HepG2 (cell line): Measurements from ENCODE around the gene MCOLN1. TPM values are rescaled to one million over a fixed set of nuclear protein-coding genes. Genes with fewer than 3 reads are reported as not detected.

ENCODE experiments used
- ARNT ChIP-seq: fragments of 450-650 bp; IDR thresholded peaks from 2 replicates; pipeline ENCODE4 v1.6.1; 2017
- BRCA1 ChIP-seq: sonication (generic); formaldehyde crosslinking; IDR thresholded peaks from 2 replicates; pipeline ENCODE4 v1.4.0; 2020; ENCODE audit warnings: missing genetic modification reagents
- CREB1 ChIP-seq, 2 experiments: fragments of 450-650 bp in 1 of 2; IDR thresholded peaks; 2 replicates each; pipeline ENCODE4 v1.6.1; 2016 to 2017; ENCODE audit warnings: control low read depth in 1 of 2, mild to moderate bottlenecking in 1 of 2, missing compliant biosample characterization in 1 of 2, missing genetic modification characterization in 1 of 2
- EED ChIP-seq: sonication (generic); formaldehyde crosslinking; IDR thresholded peaks from 2 replicates; pipeline ENCODE4 v1.5.0; 2020; ENCODE audit warnings: mild to moderate bottlenecking, missing genetic modification reagents
- ESRRA ChIP-seq: sonication (generic); formaldehyde crosslinking; IDR thresholded peaks from 2 replicates; pipeline ENCODE4 v1.5.1; 2020; ENCODE audit warnings: mild to moderate bottlenecking, low read depth, missing genetic modification reagents
- ETV5 ChIP-seq: IDR thresholded peaks from 2 replicates; pipeline ENCODE4 v1.6.1; 2018; ENCODE audit warnings: missing biosample characterization, missing genetic modification reagents, inconsistent platforms, borderline replicate concordance
- HMG20A ChIP-seq: IDR thresholded peaks from 2 replicates; pipeline ENCODE4 v1.6.1; 2016; ENCODE audit warnings: borderline replicate concordance
- KDM2A ChIP-seq: sonication (generic); formaldehyde crosslinking; IDR thresholded peaks from 2 replicates; pipeline ENCODE4 v1.4.0; 2020; ENCODE audit warnings: low read depth, missing genetic modification reagents, borderline replicate concordance
- NBN ChIP-seq: fragments of 450-650 bp; conservative IDR thresholded peaks from 2 replicates; pipeline ENCODE4 v1.6.1; 2017
- SKI ChIP-seq: fragments of 450-650 bp; IDR thresholded peaks from one replicate; pipeline ENCODE4 v1.6.1; 2018; ENCODE audit warnings: mild to moderate bottlenecking; ENCODE audit not compliant: partially characterized antibody
- SMAD3 ChIP-seq: sonication (generic); formaldehyde crosslinking; IDR thresholded peaks from 2 replicates; pipeline ENCODE4 v1.4.0; 2020; ENCODE audit warnings: missing genetic modification reagents
- TOPORS ChIP-seq: sonication (generic); formaldehyde crosslinking; IDR thresholded peaks from 2 replicates; pipeline ENCODE4 v1.8.0; 2023; ENCODE audit warnings: mild to moderate bottlenecking, missing genetic modification reagents
- ZNF558 ChIP-seq: sonication (generic); formaldehyde crosslinking; IDR thresholded peaks from 2 replicates; pipeline ENCODE4 v1.9.0; 2022; ENCODE audit warnings: mild to moderate bottlenecking, missing genetic modification reagents, borderline replicate concordance
- ZNF569 ChIP-seq: sonication (generic); formaldehyde crosslinking; IDR thresholded peaks from 2 replicates; pipeline ENCODE4 v1.5.0; 2020; ENCODE audit warnings: mild to moderate bottlenecking, missing genetic modification reagents, moderate library complexity, borderline replicate concordance
- ZSCAN25 ChIP-seq: sonication (generic); formaldehyde crosslinking; IDR thresholded peaks from 2 replicates; pipeline ENCODE4 v1.8.0; 2022; ENCODE audit warnings: mild to moderate bottlenecking, missing genetic modification reagents
- polyA plus RNA-seq, 8 experiments: library from polyadenylated mRNA; depleted of rRNA in 3 of 8; stranded (reverse) in 7 of 8; unstranded in 1 of 8; fragments of >200 nt; fragmentation: Illumina TruSeq in 4 of 8; extraction: Trizol in 4 of 8; gene quantifications; 2 replicates each; pipeline versions ENCODE4 v1.2.1 to v1.2.3, GENCODE V29; 2011 to 2016; ENCODE audit warnings: low read depth in 4 of 8, missing spikeins in 1 of 8, mixed read lengths in 1 of 8; ENCODE audit not compliant: insufficient read depth in 1 of 8
- total RNA-seq, 5 experiments: library from RNA; depleted of rRNA; stranded (reverse); fragments of >200 nt; fragmentation: Illumina TruSeq; extraction: Trizol; gene quantifications; 2 replicates each; pipeline ENCODE4 v1.2.3, GENCODE V29; 2016; ENCODE audit warnings: low read depth in 1 of 5
- TF ChIP-seq, protein P1 (sequence below): IDR thresholded peaks from 2 replicates; pipeline ENCODE4 v1.6.1; 2016; ENCODE audit warnings: missing compliant biosample characterization, missing genetic modification reagents, borderline replicate concordance
- TF ChIP-seq, protein P2 (sequence below): sonication (generic); formaldehyde crosslinking; IDR thresholded peaks from 2 replicates; pipeline ENCODE4 v1.8.0; 2022; ENCODE audit warnings: missing genetic modification reagents, mild to moderate bottlenecking, borderline replicate concordance
- TF ChIP-seq, protein P3 (sequence below): sonication (generic); formaldehyde crosslinking; IDR thresholded peaks from 2 replicates; pipeline ENCODE4 v1.5.1; 2020; ENCODE audit warnings: missing genetic modification reagents, mild to moderate bottlenecking, borderline replicate concordance
- TF ChIP-seq, protein P4 (sequence below): conservative IDR thresholded peaks from 2 replicates; pipeline ENCODE4 v1.6.1; 2018; ENCODE audit warnings: missing genetic modification reagents
- TF ChIP-seq, protein P5 (sequence below): sonication (generic); formaldehyde crosslinking; conservative IDR thresholded peaks from 2 replicates; pipeline ENCODE4 v1.8.0; 2022; ENCODE audit warnings: mild to moderate bottlenecking, moderate library complexity, missing genetic modification reagents
- TF ChIP-seq, protein P6 (sequence below): sonication (generic); formaldehyde crosslinking; IDR thresholded peaks from 2 replicates; pipeline ENCODE4 v1.4.0; 2020; ENCODE audit warnings: missing genetic modification reagents, borderline replicate concordance

The MCOLN1 gene
- total and polyA plus RNA-seq, 2 of the 13 experiments (the other 11 are each of a cell fraction or from before 2014, with no cell fraction given): 3.4 to 15.7 TPM

DNA sequence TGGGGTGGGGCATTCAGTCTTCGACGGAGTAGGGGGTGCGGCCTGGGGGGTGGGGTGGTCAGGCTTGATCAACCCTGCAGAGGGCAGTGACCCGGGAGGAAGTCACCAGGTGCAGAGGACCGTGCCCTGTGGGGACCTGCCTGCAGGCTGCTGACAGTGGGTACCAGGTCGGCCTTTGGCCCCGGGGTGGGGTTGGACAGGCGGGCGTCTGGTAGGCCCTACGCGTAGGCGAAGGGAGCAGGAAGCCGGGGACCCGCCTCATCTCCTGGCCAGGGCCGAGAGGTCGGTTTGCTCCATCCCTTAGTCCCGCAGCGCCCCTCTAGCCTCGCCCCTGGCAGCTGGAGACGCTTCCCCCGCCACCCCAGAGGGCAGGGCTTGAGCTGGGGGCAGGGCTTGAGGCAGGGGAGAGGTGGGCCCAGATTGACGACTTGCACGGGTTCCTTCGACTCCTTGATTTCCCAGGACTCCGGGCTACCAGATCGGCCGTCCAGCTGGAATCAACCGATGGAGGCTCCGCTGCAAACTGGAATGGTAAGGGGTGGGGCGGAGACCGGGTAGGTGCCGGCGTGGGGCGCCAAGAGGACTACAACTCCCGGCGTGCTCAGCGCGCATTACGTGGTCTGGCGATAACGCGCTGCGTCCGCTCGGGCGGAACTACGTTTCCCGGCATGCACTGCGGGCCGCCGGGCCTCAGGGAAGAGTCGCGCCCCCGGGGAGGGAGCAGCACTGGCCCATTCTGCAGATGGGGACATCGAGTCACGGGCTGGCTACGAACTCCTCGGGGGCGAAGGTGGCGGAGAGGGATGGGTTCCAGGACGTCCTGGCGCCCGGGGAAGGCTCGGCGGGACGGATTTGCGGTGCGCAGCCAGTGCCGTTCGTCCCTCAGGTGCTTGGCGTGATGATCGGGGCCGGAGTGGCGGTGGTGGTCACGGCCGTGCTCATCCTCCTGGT lies 12.9 kb downstream of the MCOLN1 start, which contains the start of gene PNPLA6 (continued):
- TF ChIP-seq ESRRA (CRISPR knock-in tag): no peak
- TF ChIP-seq, protein P1, sequence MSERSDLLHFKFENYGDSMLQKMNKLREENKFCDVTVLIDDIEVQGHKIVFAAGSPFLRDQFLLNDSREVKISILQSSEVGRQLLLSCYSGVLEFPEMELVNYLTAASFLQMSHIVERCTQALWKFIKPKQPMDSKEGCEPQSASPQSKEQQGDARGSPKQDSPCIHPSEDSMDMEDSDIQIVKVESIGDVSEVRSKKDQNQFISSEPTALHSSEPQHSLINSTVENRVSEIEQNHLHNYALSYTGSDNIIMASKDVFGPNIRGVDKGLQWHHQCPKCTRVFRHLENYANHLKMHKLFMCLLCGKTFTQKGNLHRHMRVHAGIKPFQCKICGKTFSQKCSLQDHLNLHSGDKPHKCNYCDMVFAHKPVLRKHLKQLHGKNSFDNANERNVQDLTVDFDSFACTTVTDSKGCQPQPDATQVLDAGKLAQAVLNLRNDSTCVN (CRISPR knock-in tag): peak; percentile 24
- TF ChIP-seq, protein P2, sequence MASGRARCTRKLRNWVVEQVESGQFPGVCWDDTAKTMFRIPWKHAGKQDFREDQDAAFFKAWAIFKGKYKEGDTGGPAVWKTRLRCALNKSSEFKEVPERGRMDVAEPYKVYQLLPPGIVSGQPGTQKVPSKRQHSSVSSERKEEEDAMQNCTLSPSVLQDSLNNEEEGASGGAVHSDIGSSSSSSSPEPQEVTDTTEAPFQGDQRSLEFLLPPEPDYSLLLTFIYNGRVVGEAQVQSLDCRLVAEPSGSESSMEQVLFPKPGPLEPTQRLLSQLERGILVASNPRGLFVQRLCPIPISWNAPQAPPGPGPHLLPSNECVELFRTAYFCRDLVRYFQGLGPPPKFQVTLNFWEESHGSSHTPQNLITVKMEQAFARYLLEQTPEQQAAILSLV (CRISPR knock-in tag): peak; percentile 74; the same call in 1 of the 2 replicates
- TF ChIP-seq ZNF569 (CRISPR knock-in tag): no peak
- TF ChIP-seq ARNT: no peak
- TF ChIP-seq HMG20A (CRISPR knock-in tag): no peak
- no peak for TF ChIP-seq TOPORS (CRISPR knock-in tag)
- TF ChIP-seq, protein P3, sequence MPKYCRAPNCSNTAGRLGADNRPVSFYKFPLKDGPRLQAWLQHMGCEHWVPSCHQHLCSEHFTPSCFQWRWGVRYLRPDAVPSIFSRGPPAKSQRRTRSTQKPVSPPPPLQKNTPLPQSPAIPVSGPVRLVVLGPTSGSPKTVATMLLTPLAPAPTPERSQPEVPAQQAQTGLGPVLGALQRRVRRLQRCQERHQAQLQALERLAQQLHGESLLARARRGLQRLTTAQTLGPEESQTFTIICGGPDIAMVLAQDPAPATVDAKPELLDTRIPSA (CRISPR knock-in tag): no peak; the same call in 1 of the 2 replicates
- TF ChIP-seq, protein P4, sequence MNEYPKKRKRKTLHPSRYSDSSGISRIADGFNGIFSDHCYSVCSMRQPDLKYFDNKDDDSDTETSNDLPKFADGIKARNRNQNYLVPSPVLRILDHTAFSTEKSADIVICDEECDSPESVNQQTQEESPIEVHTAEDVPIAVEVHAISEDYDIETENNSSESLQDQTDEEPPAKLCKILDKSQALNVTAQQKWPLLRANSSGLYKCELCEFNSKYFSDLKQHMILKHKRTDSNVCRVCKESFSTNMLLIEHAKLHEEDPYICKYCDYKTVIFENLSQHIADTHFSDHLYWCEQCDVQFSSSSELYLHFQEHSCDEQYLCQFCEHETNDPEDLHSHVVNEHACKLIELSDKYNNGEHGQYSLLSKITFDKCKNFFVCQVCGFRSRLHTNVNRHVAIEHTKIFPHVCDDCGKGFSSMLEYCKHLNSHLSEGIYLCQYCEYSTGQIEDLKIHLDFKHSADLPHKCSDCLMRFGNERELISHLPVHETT (CRISPR knock-in tag): 0 out of 2 replicates have a peak, but pooled peaks have one; percentile 23
- peak; percentile 90 for TF ChIP-seq ZSCAN25 (CRISPR knock-in tag)
- no peak for TF ChIP-seq SMAD3 (CRISPR knock-in tag)
- TF ChIP-seq NBN: no peak
- TF ChIP-seq BRCA1 (CRISPR knock-in tag): 0 out of 2 replicates have a peak, but pooled peaks have one; percentile 61
- TF ChIP-seq ETV5 (CRISPR knock-in tag): peak; percentile 69
- peak; percentile 90 for TF ChIP-seq CREB1 (IDR thresholded peaks at IDR 0.05)
- peak; percentile 96 for TF ChIP-seq CREB1 (CRISPR knock-in tag; IDR thresholded peaks at IDR 0.05)
- TF ChIP-seq KDM2A (CRISPR knock-in tag): peak; percentile 98
- TF ChIP-seq EED: 0 out of 2 replicates have a peak, but pooled peaks have one; percentile 42
- no peak for TF ChIP-seq SKI
- no peak for TF ChIP-seq ZNF558 (CRISPR knock-in tag)
- TF ChIP-seq, protein P5, sequence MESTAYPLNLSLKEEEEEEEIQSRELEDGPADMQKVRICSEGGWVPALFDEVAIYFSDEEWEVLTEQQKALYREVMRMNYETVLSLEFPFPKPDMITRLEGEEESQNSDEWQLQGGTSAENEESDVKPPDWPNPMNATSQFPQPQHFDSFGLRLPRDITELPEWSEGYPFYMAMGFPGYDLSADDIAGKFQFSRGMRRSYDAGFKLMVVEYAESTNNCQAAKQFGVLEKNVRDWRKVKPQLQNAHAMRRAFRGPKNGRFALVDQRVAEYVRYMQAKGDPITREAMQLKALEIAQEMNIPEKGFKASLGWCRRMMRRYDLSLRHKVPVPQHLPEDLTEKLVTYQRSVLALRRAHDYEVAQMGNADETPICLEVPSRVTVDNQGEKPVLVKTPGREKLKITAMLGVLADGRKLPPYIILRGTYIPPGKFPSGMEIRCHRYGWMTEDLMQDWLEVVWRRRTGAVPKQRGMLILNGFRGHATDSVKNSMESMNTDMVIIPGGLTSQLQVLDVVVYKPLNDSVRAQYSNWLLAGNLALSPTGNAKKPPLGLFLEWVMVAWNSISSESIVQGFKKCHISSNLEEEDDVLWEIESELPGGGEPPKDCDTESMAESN (CRISPR knock-in tag): peak; percentile 87; the same call in 1 of the 2 replicates
- TF ChIP-seq, protein P6, sequence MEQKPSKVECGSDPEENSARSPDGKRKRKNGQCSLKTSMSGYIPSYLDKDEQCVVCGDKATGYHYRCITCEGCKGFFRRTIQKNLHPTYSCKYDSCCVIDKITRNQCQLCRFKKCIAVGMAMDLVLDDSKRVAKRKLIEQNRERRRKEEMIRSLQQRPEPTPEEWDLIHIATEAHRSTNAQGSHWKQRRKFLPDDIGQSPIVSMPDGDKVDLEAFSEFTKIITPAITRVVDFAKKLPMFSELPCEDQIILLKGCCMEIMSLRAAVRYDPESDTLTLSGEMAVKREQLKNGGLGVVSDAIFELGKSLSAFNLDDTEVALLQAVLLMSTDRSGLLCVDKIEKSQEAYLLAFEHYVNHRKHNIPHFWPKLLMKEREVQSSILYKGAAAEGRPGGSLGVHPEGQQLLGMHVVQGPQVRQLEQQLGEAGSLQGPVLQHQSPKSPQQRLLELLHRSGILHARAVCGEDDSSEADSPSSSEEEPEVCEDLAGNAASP (CRISPR knock-in tag): 0 out of 2 replicates have a peak, but pooled peaks have one; percentile 55
